Subcutaneous abdominal adipose tissue (tissue), 5 donors: ENCODE measurements around the gene AKAP13.

ENCODE experiments used
- H3K27ac ChIP-seq: one replicate; pipeline ENCODE4 v1.7.0; 2013; ENCODE audit warnings: low read depth, mild to moderate bottlenecking, inconsistent platforms, low read length, moderate library complexity
- H3K27me3 ChIP-seq, 5 donors: one replicate each; pipeline ENCODE4 v1.7.0; 2013; ENCODE audit warnings: low read length in 5 of 5, inconsistent platforms in 1 of 5; ENCODE audit not compliant: control insufficient read depth in 5 of 5, insufficient read depth in 4 of 5
- H3K36me3 ChIP-seq, 5 donors: one replicate each; pipeline ENCODE4 v1.7.0; 2013; ENCODE audit warnings: low read length in 5 of 5; ENCODE audit not compliant: control insufficient read depth in 5 of 5, insufficient read depth in 5 of 5
- H3K4me1 ChIP-seq, 5 donors: one replicate each; pipeline ENCODE4 v1.7.0; 2013; ENCODE audit warnings: low read length in 5 of 5, mild to moderate bottlenecking in 3 of 5, moderate library complexity in 1 of 5; ENCODE audit not compliant: control insufficient read depth in 5 of 5, insufficient read depth in 5 of 5
- H3K4me3 ChIP-seq, 5 donors: one replicate each; pipeline ENCODE4 v1.7.0; 2013; ENCODE audit warnings: low read length in 5 of 5, low read depth in 1 of 5
- H3K9ac ChIP-seq, 5 donors: one replicate each; pipeline ENCODE4 v1.7.0; 2013; ENCODE audit warnings: low read length in 5 of 5, mild to moderate bottlenecking in 4 of 5, moderate library complexity in 3 of 5
- H3K9me3 ChIP-seq, 5 donors: one replicate each; pipeline ENCODE4 v1.7.0; 2013; ENCODE audit warnings: low read length in 5 of 5; ENCODE audit not compliant: control insufficient read depth in 5 of 5
- donor health status: healthy.
- donor health status: healthy.
- donor health status: healthy.
- donor health status: healthy.
- donor health status: healthy.

The AKAP13 gene

GRCh38 chr15:85755471-85755870, 375.1 kb downstream of the AKAP13 start:
- no peaks in the 10 kb centered on the region for H3K9me3 ChIP-seq
- peak overlapping the region; percentile 44 for H3K27ac ChIP-seq
- peaks cover 0 to 15% (median 12%) of the 10 kb centered on the region in 5 donors for H3K36me3 ChIP-seq
- H3K4me3 ChIP-seq: no peak overlapping the region
- H3K4me1 ChIP-seq: peaks cover 8 to 84% (median 69%) of the 10 kb centered on the region in 5 donors
- H3K27me3 ChIP-seq: no peaks in the 10 kb centered on the region
- no peak overlapping the region for H3K9ac ChIP-seq

- Histone ChIP-seq H3K36me3 (peaks cover 0 to 18% (median 15%) of the 10 kb centered on the region in 5 donors), H3K4me1 (peaks cover 6 to 79% (median 64%) of the 10 kb centered on the region in 5 donors), H3K9me3 (no peaks in the 10 kb centered on the region), H3K27me3 (no peaks in the 10 kb centered on the region), H3K27ac (peak overlapping the region; percentile 44), H3K4me3 (no peak overlapping the region), H3K9ac (no peak overlapping the region)
Measured at GRCh38 chr15:85755942-85756341, 375.5 kb downstream of the AKAP13 start.

- peaks cover 6 to 73% (median 58%) of the 10 kb centered on the region in 5 donors for H3K4me1 ChIP-seq
- no peaks in the 10 kb centered on the region for H3K27me3 ChIP-seq
- peak overlapping the region in 1 of 5 donors; percentile 17 for H3K9ac ChIP-seq
- no peaks in the 10 kb centered on the region for H3K9me3 ChIP-seq
- peak overlapping the region; percentile 57 for H3K27ac ChIP-seq
- H3K36me3 ChIP-seq: peaks cover 0 to 18% (median 16%) of the 10 kb centered on the region in 5 donors
- no peak overlapping the region for H3K4me3 ChIP-seq
Measured at GRCh38 chr15:85756411-85757072, 376.1 kb downstream of the AKAP13 start.

- peak overlapping the region in 1 of 5 donors; percentile 49 for H3K9ac ChIP-seq
- H3K27me3 ChIP-seq: no peaks in the 10 kb centered on the region
- no peak overlapping the region for H3K4me3 ChIP-seq
- peak overlapping the region; percentile 69 for H3K27ac ChIP-seq
- peaks cover 6 to 72% (median 58%) of the 10 kb centered on the region in 5 donors for H3K4me1 ChIP-seq
- peaks cover 0 to 18% (median 16%) of the 10 kb centered on the region in 5 donors for H3K36me3 ChIP-seq
- no peaks in the 10 kb centered on the region for H3K9me3 ChIP-seq
Measured at GRCh38 chr15:85757073-85757938, 376.9 kb downstream of the AKAP13 start.

- Histone ChIP-seq H3K27ac (peak overlapping the region; percentile 69), H3K4me3 (no peak overlapping the region), H3K9me3 (no peaks in the 10 kb centered on the region), H3K27me3 (no peaks in the 10 kb centered on the region), H3K36me3 (peaks cover 0 to 18% (median 16%) of the 10 kb centered on the region in 5 donors), H3K4me1 (peaks cover 4 to 73% (median 62%) of the 10 kb centered on the region in 5 donors), H3K9ac (peak overlapping the region in 1 of 5 donors; percentile 49)
Measured at GRCh38 chr15:85757939-85758654, 377.7 kb downstream of the AKAP13 start.

- peaks cover 4 to 78% (median 67%) of the 10 kb centered on the region in 5 donors for H3K4me1 ChIP-seq
- peak overlapping the region; percentile 69 for H3K27ac ChIP-seq
- no peak overlapping the region for H3K9ac ChIP-seq
- H3K36me3 ChIP-seq: peaks cover 0 to 18% (median 15%) of the 10 kb centered on the region in 5 donors
- H3K9me3 ChIP-seq: no peaks in the 10 kb centered on the region
- no peak overlapping the region for H3K4me3 ChIP-seq
- no peaks in the 10 kb centered on the region for H3K27me3 ChIP-seq
Measured at GRCh38 chr15:85758655-85758978, 378.2 kb downstream of the AKAP13 start.

GRCh38 chr15:85759376-85759775, 379.0 kb downstream of the AKAP13 start:
- Histone ChIP-seq H3K27ac (peak overlapping the region; percentile 69), H3K4me1 (peaks cover 8 to 78% (median 67%) of the 10 kb centered on the region in 5 donors), H3K9me3 (no peaks in the 10 kb centered on the region), H3K4me3 (no peak overlapping the region), H3K27me3 (no peaks in the 10 kb centered on the region), H3K9ac (no peak overlapping the region), H3K36me3 (peaks cover 0 to 18% (median 13%) of the 10 kb centered on the region in 5 donors)

- no peaks in the 10 kb centered on the region for H3K27me3 ChIP-seq
- H3K9me3 ChIP-seq: no peaks in the 10 kb centered on the region
- H3K4me3 ChIP-seq: no peak overlapping the region
- no peak overlapping the region for H3K9ac ChIP-seq
- H3K4me1 ChIP-seq: peaks cover 12 to 78% (median 67%) of the 10 kb centered on the region in 5 donors
- H3K36me3 ChIP-seq: peaks cover 0 to 18% (median 13%) of the 10 kb centered on the region in 5 donors
- H3K27ac ChIP-seq: no peak overlapping the region
Measured at GRCh38 chr15:85760049-85760448, 379.6 kb downstream of the AKAP13 start.

- H3K4me3 ChIP-seq: no peak overlapping the region
- H3K4me1 ChIP-seq: peaks cover 10 to 75% (median 62%) of the 10 kb centered on the region in 5 donors
- H3K36me3 ChIP-seq: peaks cover 0 to 16% (median 13%) of the 10 kb centered on the region in 5 donors
- no peak overlapping the region for H3K27ac ChIP-seq
- no peaks in the 10 kb centered on the region for H3K27me3 ChIP-seq
- H3K9me3 ChIP-seq: no peaks in the 10 kb centered on the region
- peak overlapping the region in 1 of 5 donors; percentile 35 for H3K9ac ChIP-seq
Measured at GRCh38 chr15:85760531-85761371, 380.3 kb downstream of the AKAP13 start.
